ENCODE results near the gene RPS24. TPM values are rescaled to one million over a fixed set of nuclear protein-coding genes. Genes with fewer than 3 reads are reported as not detected.

The RPS24 gene
- total RNA-seq, 1 experiment from 2014 or later, result 9,576 TPM

DNA sequence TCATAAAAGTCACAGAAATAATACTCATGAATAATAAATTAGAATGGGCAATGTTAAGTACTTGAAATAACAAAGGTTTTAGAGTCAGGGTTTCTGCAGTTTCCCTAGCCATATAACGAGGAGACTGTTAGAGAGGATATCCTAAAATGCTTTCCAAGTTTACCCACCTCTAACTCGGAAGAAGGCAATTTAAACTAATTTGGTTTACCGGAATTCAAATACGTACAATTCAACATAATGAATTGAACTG lies 351 bp upstream of the RPS24 start:
- Histone ChIP-seq H3K9me2 (replicated peaks; ENCODE audit: low read length) (no peaks in the 10 kb centered on the region), H4K20me1 (ENCODE audit: low read length) (peaks cover 42% of the 10 kb centered on the region), H3K4me3 (ENCODE audit: low read length) (peak overlapping the region; percentile 65), H3K9ac (ENCODE audit: low read length) (peak overlapping the region; percentile 35), H3K27ac (ENCODE audit: low read length) (peak overlapping the region; percentile 24), H3K27me3 (ENCODE audit: low read length) (no peaks in the 10 kb centered on the region), H3K79me2 (ENCODE audit: low read length) (peaks cover 57% of the 10 kb centered on the region), H3K36me3 (ENCODE audit: low read depth, low read length) (peaks cover 42% of the 10 kb centered on the region), H3K9me3 (ENCODE audit: low read length) (no peaks in the 10 kb centered on the region), H3K4me2 (ENCODE audit: low read length) (peak overlapping the region; percentile 70), H2AFZ (ENCODE audit: low read length) (peak overlapping the region; percentile 68), H3K4me1 (ENCODE audit: insufficient read depth, low read length) (peaks cover 48% of the 10 kb centered on the region), H3F3A (ENCODE audit: low read length, unreplicated experiment) (peaks cover 32% of the 10 kb centered on the region)
- intact Hi-C loops (cut with micrococcal nuclease), result loop anchor here (1.0 to 5.0 kb wide), 2 partner anchors 62 to 1119 kb away; no protein-coding TSS in a partner anchor
- DNase-seq (no peak), ATAC-seq (no peak)
- BruUV-seq (replicated peaks), result no TSS peak
- TF ChIP-seq, protein P1, sequence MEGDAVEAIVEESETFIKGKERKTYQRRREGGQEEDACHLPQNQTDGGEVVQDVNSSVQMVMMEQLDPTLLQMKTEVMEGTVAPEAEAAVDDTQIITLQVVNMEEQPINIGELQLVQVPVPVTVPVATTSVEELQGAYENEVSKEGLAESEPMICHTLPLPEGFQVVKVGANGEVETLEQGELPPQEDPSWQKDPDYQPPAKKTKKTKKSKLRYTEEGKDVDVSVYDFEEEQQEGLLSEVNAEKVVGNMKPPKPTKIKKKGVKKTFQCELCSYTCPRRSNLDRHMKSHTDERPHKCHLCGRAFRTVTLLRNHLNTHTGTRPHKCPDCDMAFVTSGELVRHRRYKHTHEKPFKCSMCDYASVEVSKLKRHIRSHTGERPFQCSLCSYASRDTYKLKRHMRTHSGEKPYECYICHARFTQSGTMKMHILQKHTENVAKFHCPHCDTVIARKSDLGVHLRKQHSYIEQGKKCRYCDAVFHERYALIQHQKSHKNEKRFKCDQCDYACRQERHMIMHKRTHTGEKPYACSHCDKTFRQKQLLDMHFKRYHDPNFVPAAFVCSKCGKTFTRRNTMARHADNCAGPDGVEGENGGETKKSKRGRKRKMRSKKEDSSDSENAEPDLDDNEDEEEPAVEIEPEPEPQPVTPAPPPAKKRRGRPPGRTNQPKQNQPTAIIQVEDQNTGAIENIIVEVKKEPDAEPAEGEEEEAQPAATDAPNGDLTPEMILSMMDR (conservative IDR thresholded peaks at IDR 0.05; ENCODE audit: low read depth, low read length), result no peak
- TF ChIP-seq EZH2phosphoT487 (IDR thresholded peaks at IDR 0.05; ENCODE audit: borderline replicate concordance, low read length) (no peak), EZH2 (IDR thresholded peaks at IDR 0.05; ENCODE audit: low read length, unreplicated experiment) (no peak)
- ChIA-PET POLR2A (ENCODE audit: unreplicated experiment) (no interaction called here), CTCF (no interaction called here)

DNA sequence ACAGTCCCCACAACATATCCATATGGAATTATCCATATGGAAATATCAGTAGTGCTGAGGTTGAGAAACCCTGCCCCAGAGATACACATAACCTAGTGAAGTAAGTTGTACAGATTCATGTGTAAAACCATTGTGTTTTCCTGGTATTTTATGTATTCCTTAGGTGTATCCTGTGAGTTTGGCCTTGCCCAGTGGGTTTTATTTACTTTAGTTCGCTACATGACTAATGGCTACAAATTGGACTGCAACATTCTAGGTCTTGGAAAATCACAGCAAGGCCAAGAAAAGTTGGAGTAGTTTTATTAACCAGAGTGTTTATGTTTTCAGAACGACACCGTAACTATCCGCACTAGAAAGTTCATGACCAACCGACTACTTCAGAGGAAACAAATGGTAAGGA lies 1.4 kb downstream of the RPS24 start:
- peak overlapping the region; percentile 65 for H3K4me3 ChIP-seq (ENCODE audit: low read length)
- no peak for TF ChIP-seq EZH2 (IDR thresholded peaks at IDR 0.05; ENCODE audit: low read length, unreplicated experiment)
- TF ChIP-seq EZH2phosphoT487 (IDR thresholded peaks at IDR 0.05; ENCODE audit: borderline replicate concordance, low read length), result no peak
- peak; percentile 19 for ATAC-seq
- H2AFZ ChIP-seq (ENCODE audit: low read length), result no peak overlapping the region
- H3K36me3 ChIP-seq (ENCODE audit: low read depth, low read length), result peaks cover 59% of the 10 kb centered on the region
- peak overlapping the region; percentile 83 for H3K9ac ChIP-seq (ENCODE audit: low read length)
- intact Hi-C loops (cut with micrococcal nuclease), result no loop called here
- H3F3A ChIP-seq (ENCODE audit: low read length, unreplicated experiment), result peaks cover 47% of the 10 kb centered on the region
- no TSS peak for BruUV-seq (replicated peaks)
- no peaks in the 10 kb centered on the region for H3K9me3 ChIP-seq (ENCODE audit: low read length)
- ChIA-PET POLR2A (ENCODE audit: unreplicated experiment) (no interaction called here), CTCF (no interaction called here)
- peak; percentile 86 for DNase-seq
- H3K79me2 ChIP-seq (ENCODE audit: low read length), result peaks cover 64% of the 10 kb centered on the region
- no peaks in the 10 kb centered on the region for H3K27me3 ChIP-seq (ENCODE audit: low read length)
- H3K4me1 ChIP-seq (ENCODE audit: insufficient read depth, low read length), result peaks cover 43% of the 10 kb centered on the region
- peak overlapping the region; percentile 22 for H3K27ac ChIP-seq (ENCODE audit: low read length)
- H3K9me2 ChIP-seq (replicated peaks; ENCODE audit: low read length), result no peaks in the 10 kb centered on the region
- peak overlapping the region; percentile 76 for H3K4me2 ChIP-seq (ENCODE audit: low read length)
- peaks cover 59% of the 10 kb centered on the region for H4K20me1 ChIP-seq (ENCODE audit: low read length)

DNA sequence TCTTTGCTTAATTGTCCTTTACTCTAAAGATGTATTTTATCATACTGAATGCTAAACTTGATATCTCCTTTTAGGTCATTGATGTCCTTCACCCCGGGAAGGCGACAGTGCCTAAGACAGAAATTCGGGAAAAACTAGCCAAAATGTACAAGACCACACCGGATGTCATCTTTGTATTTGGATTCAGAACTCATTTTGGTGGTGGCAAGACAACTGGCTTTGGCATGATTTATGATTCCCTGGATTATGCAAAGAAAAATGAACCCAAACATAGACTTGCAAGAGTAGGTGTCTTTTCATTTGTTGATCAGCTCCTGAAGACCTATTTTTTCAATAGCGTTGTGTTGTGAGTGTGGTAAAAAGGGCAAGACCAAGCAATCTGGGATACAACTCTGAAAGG lies 1.8 kb downstream of the RPS24 start:
- peaks cover 63% of the 10 kb centered on the region for H4K20me1 ChIP-seq (ENCODE audit: low read length)

More for the DNA sequence above, 1.8 kb downstream of the RPS24 start:
- ChIA-PET CTCF (no interaction called here), POLR2A (ENCODE audit: unreplicated experiment) (interaction anchor here (0.7 kb wide), 1 partner anchor 364 kb away, joined by 4 read pairs; no protein-coding TSS in a partner anchor)
- intact Hi-C loops (cut with micrococcal nuclease), result no loop called here
- peak overlapping the region; percentile 83 for H3K9ac ChIP-seq (ENCODE audit: low read length)
- H3K36me3 ChIP-seq (ENCODE audit: low read depth, low read length), result peaks cover 63% of the 10 kb centered on the region
- H3K4me1 ChIP-seq (ENCODE audit: insufficient read depth, low read length), result peaks cover 41% of the 10 kb centered on the region
- H3K9me3 ChIP-seq (ENCODE audit: low read length), result no peaks in the 10 kb centered on the region
- H3F3A ChIP-seq (ENCODE audit: low read length, unreplicated experiment), result peaks cover 51% of the 10 kb centered on the region
- no peaks in the 10 kb centered on the region for H3K27me3 ChIP-seq (ENCODE audit: low read length)
- H2AFZ ChIP-seq (ENCODE audit: low read length), result no peak overlapping the region
- H3K79me2 ChIP-seq (ENCODE audit: low read length), result peaks cover 68% of the 10 kb centered on the region
- peak overlapping the region; percentile 65 for H3K4me3 ChIP-seq (ENCODE audit: low read length)
- DNase-seq (no peak), ATAC-seq (no peak)
- H3K4me2 ChIP-seq (ENCODE audit: low read length), result peak overlapping the region; percentile 76
- H3K9me2 ChIP-seq (replicated peaks; ENCODE audit: low read length), result no peaks in the 10 kb centered on the region
- TF ChIP-seq EZH2phosphoT487 (IDR thresholded peaks at IDR 0.05; ENCODE audit: borderline replicate concordance, low read length) (no peak), EZH2 (IDR thresholded peaks at IDR 0.05; ENCODE audit: low read length, unreplicated experiment) (no peak)
- TF ChIP-seq, protein P1 (conservative IDR thresholded peaks at IDR 0.05; ENCODE audit: low read depth, low read length), result no peak
- H3K27ac ChIP-seq (ENCODE audit: low read length), result 0 out of 2 replicates have a peak overlapping the region, but pooled peaks have one; percentile 22
- no TSS peak for BruUV-seq (replicated peaks)

Data from PC-3 (cell line).